ENCODE data around the gene IPO7. TPM values are rescaled to one million over a fixed set of nuclear protein-coding genes. Genes with fewer than 3 reads are reported as not detected.

The IPO7 gene
- total RNA-seq, 2 donors from 2014 or later = 90.6 to 188 TPM

DNA sequence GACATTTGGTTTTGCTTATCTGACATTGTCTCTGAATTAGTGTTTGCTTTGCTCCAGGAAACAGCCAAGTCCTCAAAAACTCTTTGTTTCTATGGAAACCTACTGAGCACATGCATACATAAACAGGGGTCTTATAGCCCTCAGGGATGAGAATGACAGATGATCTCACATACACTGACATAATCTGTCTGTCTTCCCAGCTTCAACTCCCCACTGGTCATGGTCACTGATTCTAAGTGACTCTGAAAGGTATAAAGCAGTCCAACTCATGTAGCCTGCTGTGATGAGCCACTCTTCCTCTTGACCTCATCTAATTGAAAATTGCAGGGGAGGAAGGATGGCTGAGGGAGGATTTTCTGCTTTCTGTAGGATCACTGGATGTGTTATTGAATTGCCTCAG lies 89.0 kb downstream of the IPO7 start:
- no peak for ATAC-seq (ENCODE audit: insufficient number of reproducible peaks, low FRiP score, low read depth)
- no peak for DNase-seq (ENCODE audit: low spot score)
- H3K27ac ChIP-seq = no peak overlapping the region
- TF ChIP-seq, protein P1, sequence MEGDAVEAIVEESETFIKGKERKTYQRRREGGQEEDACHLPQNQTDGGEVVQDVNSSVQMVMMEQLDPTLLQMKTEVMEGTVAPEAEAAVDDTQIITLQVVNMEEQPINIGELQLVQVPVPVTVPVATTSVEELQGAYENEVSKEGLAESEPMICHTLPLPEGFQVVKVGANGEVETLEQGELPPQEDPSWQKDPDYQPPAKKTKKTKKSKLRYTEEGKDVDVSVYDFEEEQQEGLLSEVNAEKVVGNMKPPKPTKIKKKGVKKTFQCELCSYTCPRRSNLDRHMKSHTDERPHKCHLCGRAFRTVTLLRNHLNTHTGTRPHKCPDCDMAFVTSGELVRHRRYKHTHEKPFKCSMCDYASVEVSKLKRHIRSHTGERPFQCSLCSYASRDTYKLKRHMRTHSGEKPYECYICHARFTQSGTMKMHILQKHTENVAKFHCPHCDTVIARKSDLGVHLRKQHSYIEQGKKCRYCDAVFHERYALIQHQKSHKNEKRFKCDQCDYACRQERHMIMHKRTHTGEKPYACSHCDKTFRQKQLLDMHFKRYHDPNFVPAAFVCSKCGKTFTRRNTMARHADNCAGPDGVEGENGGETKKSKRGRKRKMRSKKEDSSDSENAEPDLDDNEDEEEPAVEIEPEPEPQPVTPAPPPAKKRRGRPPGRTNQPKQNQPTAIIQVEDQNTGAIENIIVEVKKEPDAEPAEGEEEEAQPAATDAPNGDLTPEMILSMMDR (IDR thresholded peaks at IDR 0.05) = no peak
- no peaks in the 10 kb centered on the region for H3K4me1 ChIP-seq (ENCODE audit: control insufficient read depth in 1 of 2, low read depth in 2 of 2)
- H3K36me3 ChIP-seq = peaks cover 21% of the 10 kb centered on the region
- no peak overlapping the region for H3K4me3 ChIP-seq
- H3K9me3 ChIP-seq = no peaks in the 10 kb centered on the region
- no peaks in the 10 kb centered on the region for H3K27me3 ChIP-seq (replicated peaks; ENCODE audit: insufficient read depth)

DNA sequence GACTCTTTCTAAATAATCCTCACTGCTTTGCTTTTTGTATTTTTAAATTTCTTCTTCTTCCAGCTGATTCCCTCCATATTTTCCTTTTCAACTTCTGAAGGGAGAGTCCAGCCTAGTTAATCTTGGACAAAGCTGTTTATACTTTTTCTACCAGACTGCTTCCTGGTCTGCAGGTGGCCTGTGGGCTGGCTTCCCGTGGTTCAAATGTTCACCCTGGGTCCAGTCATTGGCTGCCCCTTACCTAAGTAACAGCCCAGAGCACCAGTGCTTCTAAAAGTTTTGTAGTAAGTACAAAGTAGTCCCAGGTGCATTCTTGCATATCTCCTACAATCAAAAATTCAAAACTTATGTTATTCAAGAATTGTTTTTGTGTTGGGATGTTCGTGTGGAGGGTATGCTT lies 95.4 kb downstream of the IPO7 start:
- Histone ChIP-seq H3K36me3 (peaks cover 20% of the 10 kb centered on the region), H3K4me1 (ENCODE audit: control insufficient read depth in 1 of 2, low read depth in 2 of 2) (no peaks in the 10 kb centered on the region), H3K27me3 (replicated peaks; ENCODE audit: insufficient read depth) (no peaks in the 10 kb centered on the region), H3K27ac (no peak overlapping the region), H3K4me3 (no peak overlapping the region), H3K9me3 (no peaks in the 10 kb centered on the region)
- no peak for DNase-seq (ENCODE audit: low spot score)
- TF ChIP-seq, protein P1 (IDR thresholded peaks at IDR 0.05) = no peak
- no peak for ATAC-seq (ENCODE audit: insufficient number of reproducible peaks, low FRiP score, low read depth)

DNA sequence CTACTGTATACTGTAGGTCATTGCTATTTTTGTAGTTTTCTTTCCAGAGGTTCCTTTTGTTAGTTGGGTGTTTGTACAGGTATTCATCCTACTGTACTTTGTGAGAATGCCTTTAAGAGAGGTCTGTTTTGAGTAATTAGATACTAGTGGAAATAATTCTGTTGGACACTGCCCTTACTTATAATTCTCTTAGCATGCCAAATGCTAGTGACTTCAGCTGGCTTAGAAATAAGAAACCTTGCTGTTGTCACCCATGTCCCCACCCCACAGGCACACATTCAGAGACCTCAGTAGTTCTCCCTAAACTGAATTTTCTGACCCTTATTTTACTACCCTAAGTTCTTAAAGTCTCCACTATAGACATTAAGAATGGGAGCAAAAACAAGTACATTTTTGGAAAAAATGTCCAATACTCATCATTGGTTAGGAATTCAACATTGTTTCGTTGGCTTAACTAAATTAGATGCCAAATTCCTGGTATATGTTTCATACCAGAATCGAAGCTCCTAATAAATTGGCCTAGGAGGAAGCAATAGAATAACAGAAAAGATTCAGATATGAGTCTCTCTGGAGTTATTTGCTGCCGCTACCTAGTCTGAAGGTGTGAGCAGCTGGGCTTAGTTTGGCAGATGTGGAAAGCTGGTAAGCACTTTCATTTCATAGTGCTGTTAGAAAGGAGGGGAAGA lies 104.8 kb downstream of the IPO7 start:
- TF ChIP-seq, protein P1 (IDR thresholded peaks at IDR 0.05) = no peak
- Histone ChIP-seq H3K27me3 (replicated peaks; ENCODE audit: insufficient read depth) (no peaks in the 10 kb centered on the region), H3K4me1 (ENCODE audit: control insufficient read depth in 1 of 2, low read depth in 2 of 2) (peaks cover 7 to 21% of the 10 kb centered on the region in 2 donors), H3K9me3 (no peaks in the 10 kb centered on the region), H3K36me3 (peaks cover 13% of the 10 kb centered on the region), H3K27ac (peak overlapping the region in 1 of 2 donors; percentile 45), H3K4me3 (peak overlapping the region; percentile 50)
- ATAC-seq (ENCODE audit: insufficient number of reproducible peaks, low FRiP score, low read depth) (no peak), DNase-seq (ENCODE audit: low spot score) (no peak)

GRCh38 chr11:9490376-9490775 lies 105.9 kb downstream of the IPO7 start:
- peaks cover 16% of the 10 kb centered on the region for H3K36me3 ChIP-seq
- TF ChIP-seq, protein P1 (IDR thresholded peaks at IDR 0.05) = no peak

GRCh38 chr11:9493492-9493891 lies 109.0 kb downstream of the IPO7 start:
- TF ChIP-seq, protein P1 (IDR thresholded peaks at IDR 0.05) = no peak
- Histone ChIP-seq H3K4me1 (ENCODE audit: control insufficient read depth in 1 of 2, low read depth in 2 of 2) (peaks cover 11 to 21% of the 10 kb centered on the region in 2 donors), H3K27me3 (replicated peaks; ENCODE audit: insufficient read depth) (no peaks in the 10 kb centered on the region), H3K36me3 (peaks cover 20% of the 10 kb centered on the region), H3K9me3 (no peaks in the 10 kb centered on the region), H3K4me3 (no peak overlapping the region), H3K27ac (no peak overlapping the region)
- ATAC-seq (ENCODE audit: insufficient number of reproducible peaks, low FRiP score, low read depth) (no peak), DNase-seq (ENCODE audit: low spot score) (no peak)

More at GRCh38 chr11:9490376-9490775, 105.9 kb downstream of the IPO7 start:
- ATAC-seq (ENCODE audit: insufficient number of reproducible peaks, low FRiP score, low read depth) (no peak), DNase-seq (ENCODE audit: low spot score) (no peak)
- no peaks in the 10 kb centered on the region for H3K9me3 ChIP-seq
- H3K4me1 ChIP-seq (ENCODE audit: control insufficient read depth in 1 of 2, low read depth in 2 of 2) = peaks cover 7 to 20% of the 10 kb centered on the region in 2 donors
- no peaks in the 10 kb centered on the region for H3K27me3 ChIP-seq (replicated peaks; ENCODE audit: insufficient read depth)
- no peak overlapping the region for H3K4me3 ChIP-seq
- no peak overlapping the region for H3K27ac ChIP-seq
